ENCODE measurements around the gene RXFP2.

Gene RXFP2

DNA sequence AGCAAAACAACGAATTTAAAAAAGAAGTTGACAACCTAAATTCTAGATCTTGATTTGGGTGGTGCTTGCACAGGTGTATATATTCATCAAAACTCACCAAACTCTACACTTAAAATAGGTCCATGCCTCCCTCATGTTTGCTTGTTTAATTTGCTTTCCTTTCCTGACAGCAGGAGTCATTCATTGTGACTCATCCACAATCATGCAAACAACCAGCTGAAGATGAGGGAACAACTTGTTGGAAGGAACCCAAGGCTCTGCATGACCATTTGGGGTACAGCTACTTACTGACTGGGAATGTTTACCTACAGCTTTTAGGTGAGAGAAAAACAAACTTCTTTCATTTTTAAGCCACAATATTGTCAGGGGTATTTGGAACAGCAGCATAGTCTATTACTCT, 96.6 kb downstream of the RXFP2 start:
- DNase-seq: no peak

GRCh38 chr13:31843044-31843443, 103.7 kb downstream of the RXFP2 start:
- DNase-seq: no peak

DNA sequence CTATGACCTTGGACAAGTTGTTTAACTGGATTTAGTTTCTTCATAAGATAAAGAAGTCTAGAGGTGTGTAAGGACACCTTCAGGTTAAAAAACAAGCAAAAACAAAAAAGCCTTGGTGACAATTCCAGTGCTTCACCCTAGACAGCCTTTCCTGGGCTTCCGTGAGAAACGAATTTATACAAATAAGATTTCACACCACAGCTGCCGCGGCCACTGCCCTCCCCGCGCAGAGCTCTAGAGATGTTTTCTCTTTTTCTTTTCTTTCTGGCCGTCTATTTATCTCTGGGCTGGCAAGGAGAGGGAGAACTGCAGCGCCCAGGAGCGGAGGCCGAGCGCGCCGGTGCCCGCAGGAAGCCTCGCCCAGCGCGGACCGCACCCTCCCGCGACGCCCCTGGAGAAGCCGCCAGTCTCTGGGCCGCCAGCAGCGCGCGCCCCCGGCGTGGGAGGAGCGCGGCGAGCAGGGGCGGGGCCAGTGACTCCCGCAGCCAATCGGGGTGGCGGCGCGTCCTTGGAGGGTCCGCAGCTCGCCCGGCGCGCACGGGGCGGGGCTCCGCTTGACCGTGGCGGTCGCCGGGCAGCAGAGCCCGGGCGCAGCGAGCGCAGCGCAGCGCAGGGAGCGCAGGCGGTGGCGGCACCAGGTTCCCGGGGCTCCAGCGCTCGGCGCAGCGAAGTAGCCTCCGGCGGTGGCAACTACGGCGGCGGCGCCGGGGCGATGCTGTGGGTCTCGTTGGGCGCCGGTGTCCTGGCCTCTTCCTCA, 107.0 kb downstream of the RXFP2 start:
- DNase-seq: peak; percentile 77

DNA sequence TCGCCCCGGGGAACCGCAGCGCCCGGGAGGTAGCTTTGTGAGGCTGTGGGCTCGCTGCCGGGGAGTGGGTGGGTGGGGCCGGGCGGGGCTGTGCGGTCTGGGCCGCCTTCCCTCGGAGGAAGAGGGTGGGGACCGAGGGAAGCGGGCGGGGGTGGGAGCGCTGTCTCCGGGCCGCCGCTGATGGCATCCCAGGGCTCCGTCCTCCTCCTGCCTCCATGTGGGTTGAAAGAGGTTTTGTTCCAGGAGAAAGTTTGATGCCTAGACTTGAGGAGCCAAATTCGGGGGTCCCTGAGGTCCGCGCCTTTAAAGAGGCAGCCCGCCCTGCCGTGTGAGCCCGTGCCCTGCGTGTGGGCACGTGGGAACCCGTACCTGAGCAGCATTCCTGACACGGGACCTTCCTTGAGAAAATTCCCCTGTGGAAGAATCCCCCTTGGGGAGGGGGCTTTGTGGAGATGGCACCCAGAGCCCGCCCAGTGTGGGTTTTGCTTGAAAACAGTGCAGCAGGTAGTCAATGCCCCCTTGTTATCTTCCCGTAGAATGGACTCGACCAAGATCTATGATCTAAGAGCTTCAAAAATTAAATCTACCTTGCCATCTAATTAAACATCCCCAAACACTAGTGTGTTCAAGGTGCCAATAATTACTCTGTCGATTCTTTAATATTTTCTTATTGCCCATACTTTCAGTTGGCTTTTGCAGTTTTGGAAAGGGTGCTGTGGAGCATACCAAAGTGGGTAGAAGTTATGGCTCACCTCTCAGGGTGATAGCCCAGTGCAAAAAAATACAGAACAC, 107.8 kb downstream of the RXFP2 start:
- no peak for DNase-seq

DNA sequence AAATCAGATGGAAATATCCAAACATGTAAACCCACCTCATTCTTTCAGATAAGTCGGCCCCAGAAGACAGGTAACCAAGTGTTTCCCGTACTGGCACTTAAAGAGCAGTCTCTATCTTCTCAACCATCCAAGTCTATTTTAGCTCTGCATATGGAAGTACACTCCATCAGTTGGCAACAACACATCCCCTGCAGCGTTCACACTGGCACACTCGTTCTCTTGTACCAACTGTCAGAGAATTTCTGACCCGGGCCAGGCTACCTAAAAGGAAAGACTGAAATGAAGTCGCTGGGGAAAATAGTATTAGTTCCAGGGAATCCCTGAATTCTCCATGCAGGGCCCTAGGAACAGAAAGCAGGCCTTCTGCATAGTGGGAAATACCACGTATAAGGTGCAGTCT, 109.3 kb downstream of the RXFP2 start:
- DNase-seq: no peak

- no peak for DNase-seq
Measured at GRCh38 chr13:31849206-31849605, 109.9 kb downstream of the RXFP2 start.

DNA sequence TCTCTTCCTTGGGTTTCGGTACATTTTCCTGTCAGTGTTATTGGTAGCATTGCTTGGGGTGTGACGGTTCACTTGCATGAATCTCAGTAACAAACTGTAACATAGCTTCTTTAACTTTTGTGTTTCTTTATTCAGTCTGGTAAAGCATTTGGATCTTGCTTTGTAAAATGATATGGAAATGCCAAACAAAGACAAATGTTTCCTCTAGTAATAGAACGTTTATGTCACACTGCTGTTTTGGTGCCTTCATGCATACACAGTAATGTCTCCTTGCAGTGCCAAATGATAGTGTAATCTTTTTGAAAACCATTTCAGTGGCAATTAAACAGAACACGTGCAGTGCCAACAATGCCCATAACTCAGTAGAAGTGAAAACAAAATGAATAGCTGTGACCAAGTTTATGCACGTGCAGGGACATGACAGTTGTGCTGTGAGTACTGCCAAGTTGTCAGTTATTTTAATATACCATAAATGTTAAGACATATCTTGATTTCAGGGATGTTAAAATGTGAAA, 110.8 kb downstream of the RXFP2 start:
- DNase-seq: no peak

GRCh38 chr13:31851216-31851615, 111.9 kb downstream of the RXFP2 start:
- DNase-seq: no peak
